ENCODE results near the gene CLASP1.
"Not testable (repeated sequence)": the region's sequence is repeated elsewhere in the genome, so short reads cannot be mapped to it uniquely, and the experiment has no call there.

CLASP1 gene

GRCh38 chr2:121340926-121341325 is 308.3 kb downstream of the CLASP1 start:
- DNase-seq = no peak

DNA sequence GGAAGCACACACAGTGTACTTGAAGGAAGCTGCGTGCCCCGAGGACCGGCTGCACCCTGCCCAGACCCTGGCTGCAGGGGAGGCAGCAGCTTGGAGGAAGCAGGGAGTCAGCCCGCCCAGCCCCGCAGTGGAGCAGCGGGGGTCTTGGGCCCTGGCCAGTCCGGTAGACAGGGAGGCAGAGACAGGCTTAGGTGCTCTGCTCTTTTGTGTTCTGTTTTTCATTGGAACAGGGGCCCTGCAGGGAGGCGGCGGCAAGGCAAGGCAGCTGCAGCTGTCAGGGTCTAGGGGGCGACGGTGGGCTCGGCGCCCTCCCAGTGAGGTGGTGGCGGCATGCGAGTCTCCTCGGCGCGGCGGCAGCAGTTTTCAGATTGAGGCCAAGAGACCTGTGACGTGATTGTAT is 311.0 kb downstream of the CLASP1 start:
- DNase-seq = no peak

DNA sequence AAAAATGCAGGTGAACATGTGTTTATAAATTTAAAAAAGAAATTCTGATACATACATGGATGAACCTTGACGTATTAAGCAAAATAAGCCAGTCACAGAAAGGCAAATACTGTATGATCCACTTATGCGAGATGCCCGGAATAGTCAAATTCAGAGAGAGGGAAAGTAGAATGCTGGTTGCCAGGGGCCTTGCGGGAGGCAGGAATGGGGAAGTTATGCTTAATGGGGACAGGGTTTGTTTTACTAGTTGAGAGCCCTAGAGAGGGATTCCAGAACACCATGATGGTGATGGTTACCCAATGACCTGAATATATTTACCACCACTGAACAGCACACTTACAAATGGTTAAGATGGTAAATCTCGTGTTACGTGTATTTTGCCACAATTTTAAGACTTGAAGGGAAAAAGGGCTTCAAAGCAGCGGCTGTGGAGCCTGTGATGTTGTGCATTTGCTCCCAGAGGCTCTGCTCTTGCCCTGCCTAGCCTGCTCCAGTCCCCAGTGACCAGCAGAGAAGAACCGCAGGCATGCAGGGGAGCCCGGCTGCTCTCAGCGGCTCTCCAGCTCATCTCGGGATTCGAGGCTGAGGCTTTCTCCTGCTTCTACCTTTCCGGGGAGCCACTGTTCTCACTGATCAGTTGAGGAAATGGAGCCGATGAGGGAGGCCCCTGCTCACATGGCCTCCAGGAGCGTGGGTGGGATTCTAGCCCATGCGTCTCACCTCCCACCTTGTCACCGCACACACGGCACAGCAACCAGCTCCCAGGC is 312.6 kb downstream of the CLASP1 start:
- no peak for DNase-seq

DNA sequence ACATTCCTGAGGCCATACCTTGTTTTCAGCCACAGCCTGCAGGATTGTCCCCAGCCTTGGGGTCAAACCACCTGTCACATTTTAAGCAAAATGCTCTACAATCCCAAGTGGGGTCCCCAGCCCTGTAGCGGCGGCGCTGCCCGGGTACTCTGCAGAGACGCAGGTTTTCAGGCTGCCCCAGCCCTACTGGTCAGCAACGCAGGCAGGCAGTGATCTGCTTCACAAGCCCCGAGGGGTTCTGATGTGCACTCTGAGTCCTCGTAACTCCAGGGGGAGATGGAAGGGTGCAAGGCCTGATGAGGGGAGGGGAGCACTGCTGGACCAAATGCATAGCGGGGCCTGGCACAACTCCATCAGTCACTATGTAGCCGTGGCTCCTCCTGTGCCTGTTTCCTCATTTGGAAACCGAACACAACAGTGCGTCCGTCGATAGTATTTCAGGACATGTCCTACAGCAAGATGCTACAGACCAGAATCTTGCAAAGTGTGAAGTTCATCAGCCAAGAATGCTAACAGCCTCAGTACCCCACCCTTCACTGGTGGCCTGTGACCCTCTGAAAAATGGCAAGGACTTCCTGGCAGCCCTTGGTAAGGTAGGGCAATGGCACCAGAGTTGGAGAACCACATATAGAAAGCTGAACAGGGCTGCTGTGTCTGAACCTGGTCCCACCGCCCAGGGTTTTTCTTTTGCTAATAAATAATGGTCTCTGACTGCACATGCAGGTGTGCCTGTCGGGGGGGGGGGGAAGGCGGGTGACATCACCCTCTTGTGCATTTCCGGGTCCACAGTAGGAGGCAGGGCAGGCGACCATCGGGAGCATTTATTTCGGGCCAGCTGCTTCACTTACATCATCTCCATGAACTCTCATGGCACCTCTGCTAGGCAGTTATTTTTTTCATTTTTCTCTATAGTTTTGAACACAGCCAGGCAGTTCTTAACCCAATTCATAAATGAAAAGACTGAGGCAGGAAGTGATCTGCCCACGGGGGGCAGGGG is 313.7 kb downstream of the CLASP1 start:
- DNase-seq = no peak

DNA sequence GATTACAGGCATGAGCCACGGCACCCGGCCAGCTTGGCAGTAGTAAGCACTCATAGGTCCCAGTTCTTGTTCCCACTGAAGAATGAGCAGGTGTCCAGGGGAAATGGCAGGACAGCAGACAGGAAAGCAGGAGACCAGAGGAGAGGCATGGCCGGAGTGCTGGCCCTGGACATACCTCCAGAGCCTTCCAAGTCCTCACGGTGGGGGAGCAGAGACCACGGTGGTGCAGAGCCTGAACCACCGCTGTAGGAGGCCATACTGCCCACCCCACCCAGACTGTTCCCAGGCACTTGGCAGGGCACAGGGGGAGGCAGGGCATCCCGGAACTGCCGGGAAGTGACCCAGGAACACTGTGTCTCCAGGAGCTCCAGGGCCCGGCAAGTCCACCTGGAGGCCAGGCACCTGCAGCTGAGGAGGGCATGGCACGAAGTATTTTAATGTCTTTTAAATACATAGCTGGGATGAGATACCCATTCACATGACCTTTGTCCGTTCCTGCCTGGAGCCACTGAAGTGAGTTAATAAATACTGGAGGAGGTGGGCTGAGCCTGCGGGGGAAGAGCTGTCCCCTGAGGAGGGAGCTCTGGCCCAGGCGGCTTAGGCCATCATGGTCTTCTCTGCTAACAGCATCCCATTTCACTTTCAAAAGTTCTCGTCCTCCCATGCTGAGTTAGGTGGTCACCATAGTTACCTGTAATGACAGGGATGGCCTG is 314.5 kb downstream of the CLASP1 start:
- no peak for DNase-seq

GRCh38 chr2:121333834-121334558 is 315.3 kb downstream of the CLASP1 start:
- DNase-seq = no peak

DNA sequence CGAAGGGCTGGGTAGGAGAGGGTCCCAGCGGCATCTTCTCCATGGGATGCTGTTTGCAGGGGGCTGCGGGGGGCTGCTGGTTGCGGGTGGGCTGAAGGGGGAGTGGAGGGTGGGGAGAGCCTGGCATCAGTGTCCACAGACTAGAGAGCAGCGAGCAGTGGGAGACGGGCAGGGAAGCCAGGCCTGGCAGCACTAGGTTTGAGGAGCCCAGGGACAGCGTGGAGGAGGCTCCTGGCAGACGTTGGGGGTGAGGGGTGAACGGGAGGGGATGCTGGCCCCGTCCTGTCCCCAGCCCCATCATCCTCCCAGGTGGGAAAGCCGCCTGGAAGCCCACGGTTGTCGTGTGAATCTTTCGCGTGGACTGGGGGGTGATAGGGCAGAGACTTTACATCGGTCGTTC is 316.0 kb downstream of the CLASP1 start:
- no peak for DNase-seq

DNA sequence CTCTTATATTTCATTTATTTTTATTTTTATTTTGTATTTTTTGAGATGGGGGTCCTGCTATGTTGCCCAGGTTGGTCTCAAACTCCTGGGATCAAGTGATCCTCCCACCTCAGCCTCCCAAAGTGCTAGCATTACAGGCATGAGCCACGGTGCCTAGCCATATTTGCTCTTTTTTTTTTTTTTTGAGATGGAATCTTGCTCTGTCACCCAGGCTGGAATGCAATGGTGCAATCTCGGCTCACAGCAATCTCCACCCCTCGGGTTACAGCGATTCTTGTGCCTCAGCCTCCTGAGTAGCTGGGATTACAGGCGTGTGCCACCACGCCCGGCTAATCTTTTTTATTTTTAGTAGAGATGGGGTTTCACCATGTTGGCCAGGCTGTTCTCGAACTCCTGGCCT is 317.9 kb downstream of the CLASP1 start:
- not testable (repeated sequence) for DNase-seq

- DNase-seq = no peak
Observed at GRCh38 chr2:121330921-121331320, 318.3 kb downstream of the CLASP1 start.

GRCh38 chr2:121329786-121330185 is 319.5 kb downstream of the CLASP1 start:
- no peak for DNase-seq

GRCh38 chr2:121326628-121327027 is 322.6 kb downstream of the CLASP1 start:
- no peak for DNase-seq

DNA sequence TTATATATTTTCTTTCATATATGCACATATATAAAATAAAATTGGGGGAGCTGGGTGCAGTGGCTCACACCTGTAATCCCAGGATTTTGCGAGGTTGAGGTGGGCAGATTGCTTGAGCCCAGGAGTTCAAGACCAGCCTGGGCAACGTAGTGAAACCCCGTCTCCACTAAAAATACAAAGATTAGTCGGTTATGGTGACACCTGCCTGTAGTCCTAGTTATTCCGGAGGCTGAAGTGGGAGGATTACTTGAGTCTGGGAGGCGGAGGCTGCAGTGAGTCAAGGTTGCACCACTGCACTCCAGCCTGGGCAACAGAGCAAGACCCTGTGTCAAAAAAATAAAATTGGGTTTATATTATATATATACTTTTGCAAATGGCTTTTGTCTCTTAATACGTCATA is 324.7 kb downstream of the CLASP1 start:
- DNase-seq = no peak

DNA sequence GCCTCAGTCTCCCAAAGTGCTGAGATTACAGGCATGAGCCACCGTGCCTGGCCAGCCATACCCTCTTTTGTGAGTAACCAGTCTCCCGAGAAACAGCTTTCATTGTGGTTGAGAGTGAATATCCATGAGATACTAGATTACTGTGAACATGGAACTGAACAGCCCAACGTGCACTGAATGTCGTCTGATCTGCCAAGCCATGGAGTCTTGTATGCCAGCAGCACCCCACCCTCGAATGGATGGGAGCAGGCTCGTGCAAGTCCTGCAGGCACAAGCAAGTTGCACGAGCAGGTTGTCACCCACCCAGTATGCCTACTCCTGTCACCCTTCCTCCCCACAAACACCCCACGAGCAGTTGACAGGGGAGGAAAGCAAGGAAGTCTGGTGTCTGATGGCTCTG is 327.8 kb downstream of the CLASP1 start:
- no peak for DNase-seq

DNA sequence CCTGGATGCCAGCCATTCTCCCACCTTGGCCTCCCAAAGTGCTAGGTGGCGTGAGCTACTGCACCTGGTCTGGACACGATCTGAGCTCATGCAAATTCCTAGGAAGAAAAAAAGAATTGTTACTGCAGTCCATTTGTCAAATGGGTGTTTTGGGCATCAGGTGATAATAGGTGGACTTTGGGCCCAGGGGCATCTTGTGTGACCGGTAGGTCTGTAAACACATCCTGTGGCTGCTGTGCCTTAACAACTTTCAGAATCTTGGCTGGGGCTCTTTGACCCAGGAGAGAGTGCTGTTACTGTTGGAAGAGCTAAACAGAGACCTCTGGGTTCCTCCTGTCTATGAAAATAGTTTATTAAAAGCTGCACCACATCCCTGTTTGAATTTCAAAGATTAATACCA is 329.3 kb downstream of the CLASP1 start:
- no peak for DNase-seq

DNA sequence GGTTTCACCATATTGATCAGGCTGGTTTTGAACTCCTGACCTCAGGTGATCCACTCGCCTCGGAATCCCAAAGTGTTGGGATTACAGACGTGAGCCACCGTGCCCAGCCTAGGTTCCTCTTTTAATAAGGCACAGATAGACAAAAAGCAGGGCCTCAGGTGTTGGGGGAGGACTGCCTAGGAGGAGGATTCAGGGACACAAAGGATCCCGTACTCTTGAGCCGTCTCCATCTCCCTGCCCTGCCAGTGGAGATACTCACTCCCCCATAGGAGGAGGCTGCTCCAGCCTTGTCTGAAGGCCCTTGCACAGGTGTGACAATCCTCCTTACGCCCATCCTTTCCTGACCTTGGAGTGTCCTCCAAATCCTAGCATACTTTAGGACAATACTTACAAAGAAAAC is 332.3 kb downstream of the CLASP1 start:
- DNase-seq = no peak

DNA sequence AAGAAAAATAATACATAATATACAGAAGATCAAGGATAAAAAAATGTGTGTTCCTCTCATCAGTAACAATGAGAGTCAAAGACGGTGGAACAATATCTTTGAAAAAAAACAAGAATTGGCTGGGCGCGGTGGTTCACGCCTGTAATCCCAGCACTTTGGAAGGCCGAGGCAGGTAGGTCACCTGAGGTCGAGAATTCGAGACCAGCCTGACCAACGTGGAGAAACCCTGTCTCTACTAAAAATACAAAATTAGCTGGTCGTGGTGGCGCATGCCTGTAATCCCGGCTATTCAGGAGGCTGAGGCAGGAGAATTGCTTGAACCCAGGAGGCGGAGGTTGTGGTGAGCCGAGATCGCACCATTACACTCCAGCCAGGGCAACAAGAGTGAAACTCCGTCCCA is 335.6 kb downstream of the CLASP1 start:
- DNase-seq = not testable (repeated sequence)

DNA sequence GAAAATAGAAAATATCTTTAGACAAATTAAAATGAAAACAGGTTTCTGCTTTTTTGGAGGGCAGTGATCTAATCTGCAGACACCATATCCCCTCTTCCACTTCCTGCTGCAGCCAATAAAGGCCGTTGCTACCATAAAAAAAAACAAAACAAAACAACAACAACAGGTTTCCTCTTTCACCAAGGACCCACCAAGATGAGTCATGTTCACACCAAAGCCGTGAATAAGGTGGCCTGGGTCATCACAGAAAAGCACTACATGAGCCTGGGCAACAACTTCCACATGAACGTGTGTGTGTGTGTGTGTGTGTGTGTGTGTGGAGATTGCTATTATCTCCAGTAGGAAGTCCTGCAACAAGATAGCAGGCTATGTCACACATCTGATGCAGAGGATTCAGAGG is 339.5 kb downstream of the CLASP1 start:
- no peak for DNase-seq

GRCh38 chr2:121309323-121309722 is 339.9 kb downstream of the CLASP1 start:
- no peak for DNase-seq

- no peak for DNase-seq
Observed at GRCh38 chr2:121307048-121307447, 342.2 kb downstream of the CLASP1 start.

GRCh38 chr2:121304941-121305340 is 344.3 kb downstream of the CLASP1 start:
- DNase-seq = no peak

DNA sequence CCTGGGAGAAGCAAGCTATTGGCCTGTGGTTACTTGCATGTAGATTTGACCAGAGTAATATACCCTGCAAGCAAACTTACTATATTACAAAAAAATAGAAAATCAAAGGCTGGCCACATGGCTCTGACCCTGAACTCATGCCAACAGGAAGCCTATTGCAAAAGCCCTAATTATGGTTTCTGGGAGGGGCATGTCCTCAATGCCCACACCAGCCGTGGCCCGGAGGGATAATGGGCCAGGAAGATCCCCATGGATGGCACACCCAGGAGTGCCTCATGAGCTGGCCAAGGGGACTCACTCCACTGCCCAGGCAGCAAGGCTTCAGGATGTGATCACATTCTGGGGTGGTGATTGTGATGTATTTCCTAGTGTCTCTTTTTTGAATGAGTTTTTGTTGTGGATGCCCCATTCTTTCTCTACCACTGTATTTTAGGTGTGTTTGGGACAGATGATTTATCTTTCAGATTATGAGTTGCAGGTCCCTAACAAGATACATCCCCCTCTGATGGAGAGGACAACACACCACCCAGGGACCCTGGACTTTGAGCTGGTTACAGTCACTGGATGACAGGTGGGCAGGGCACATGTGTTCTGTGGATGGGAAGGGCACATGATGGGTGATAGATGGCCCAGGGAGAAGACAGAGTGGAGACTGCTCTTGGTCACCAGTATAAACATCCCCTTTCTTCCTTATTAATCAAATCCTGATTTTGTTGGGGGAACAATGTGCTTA is 345.6 kb downstream of the CLASP1 start:
- no peak for DNase-seq

- DNase-seq = not testable (repeated sequence)
Observed at GRCh38 chr2:121301190-121301589, 348.1 kb downstream of the CLASP1 start.

All from activated CD4-positive, CD25-positive, alpha-beta regulatory T cell (primary cell).